ENCODE measurements around the gene LINGO1. TPM values are rescaled to one million over a fixed set of nuclear protein-coding genes. Genes with fewer than 3 reads are reported as not detected.

LINGO1 gene
- polyA plus RNA-seq, 3 donors = 1.1 to 1.5 (median 1.2) TPM

DNA sequence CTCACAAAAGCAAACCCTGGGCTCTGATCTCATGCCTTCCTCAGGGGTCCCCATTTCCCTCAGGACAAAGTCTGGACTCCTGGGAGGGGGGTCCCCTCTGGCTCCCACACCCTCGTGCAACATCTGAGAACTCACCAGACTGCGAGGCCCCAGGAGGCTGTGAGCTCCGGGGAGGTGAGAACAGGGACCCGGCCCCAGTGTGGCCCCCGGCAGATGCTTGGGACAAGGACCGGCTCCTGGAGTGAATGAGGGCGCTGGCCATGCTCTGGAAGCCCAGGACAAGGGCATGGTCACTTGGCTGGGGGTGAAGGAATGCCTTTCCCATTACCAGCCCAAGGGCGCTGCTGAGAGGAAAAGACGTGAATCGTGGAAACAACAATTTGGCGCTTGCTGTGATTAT, 48.0 kb downstream of the LINGO1 start:
- WGBS, 3 donors = 75 to 89% (median 82%) methylated on average over 11 of the region's 11 CpGs
- H3K27ac ChIP-seq (ENCODE audit: low read depth, low read length) = no peak overlapping the region

DNA sequence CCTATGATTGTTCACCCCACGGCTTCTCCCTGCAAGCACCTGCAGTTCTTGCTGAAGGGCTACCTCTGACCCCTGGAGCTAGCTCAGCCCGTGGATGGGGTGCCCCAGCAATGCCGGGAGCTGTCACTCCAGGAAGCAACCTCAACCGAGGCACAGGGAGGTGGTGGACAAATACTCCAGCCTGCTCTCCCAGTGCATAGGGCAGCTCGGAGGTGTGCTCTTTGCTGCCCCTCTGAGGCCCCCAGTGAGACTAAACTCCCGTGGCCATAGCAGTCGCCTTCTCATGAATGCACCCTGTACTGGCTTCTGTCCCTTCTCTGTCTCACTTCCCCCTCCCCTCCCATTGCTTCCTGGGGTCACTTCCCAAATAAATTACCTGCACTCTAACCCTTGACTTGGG, 48.5 kb downstream of the LINGO1 start:
- WGBS, 3 donors = 61% methylated on average over 7 of the region's 7 CpGs
- no peak overlapping the region for H3K27ac ChIP-seq (ENCODE audit: low read depth, low read length)

DNA sequence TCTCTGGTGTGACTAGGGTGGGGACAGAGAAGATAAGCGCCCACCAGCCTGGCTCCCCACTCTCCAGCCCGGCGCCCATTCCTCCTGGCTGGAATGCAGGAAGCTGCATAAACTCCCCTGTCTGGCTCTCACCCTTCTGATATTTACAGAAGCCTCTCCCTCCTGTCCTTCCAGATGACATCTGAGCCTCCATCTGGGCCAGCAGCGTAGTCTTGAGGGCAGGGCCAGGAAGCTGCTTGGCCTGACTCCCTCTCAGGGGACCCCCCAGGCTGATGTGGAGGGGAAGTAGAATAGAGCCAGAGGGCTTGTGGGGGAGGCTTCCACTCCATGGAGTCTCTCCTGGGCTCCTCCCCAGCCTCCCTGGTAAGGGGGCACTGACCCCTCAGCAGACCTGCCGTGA, 49.9 kb downstream of the LINGO1 start:
- whole genome bisulfite sequencing, 3 donors = 55 to 77% (median 73%) methylated on average over 4 to 5 of the region's 5 CpGs
- no peak overlapping the region for H3K27ac ChIP-seq (ENCODE audit: low read depth, low read length)

DNA sequence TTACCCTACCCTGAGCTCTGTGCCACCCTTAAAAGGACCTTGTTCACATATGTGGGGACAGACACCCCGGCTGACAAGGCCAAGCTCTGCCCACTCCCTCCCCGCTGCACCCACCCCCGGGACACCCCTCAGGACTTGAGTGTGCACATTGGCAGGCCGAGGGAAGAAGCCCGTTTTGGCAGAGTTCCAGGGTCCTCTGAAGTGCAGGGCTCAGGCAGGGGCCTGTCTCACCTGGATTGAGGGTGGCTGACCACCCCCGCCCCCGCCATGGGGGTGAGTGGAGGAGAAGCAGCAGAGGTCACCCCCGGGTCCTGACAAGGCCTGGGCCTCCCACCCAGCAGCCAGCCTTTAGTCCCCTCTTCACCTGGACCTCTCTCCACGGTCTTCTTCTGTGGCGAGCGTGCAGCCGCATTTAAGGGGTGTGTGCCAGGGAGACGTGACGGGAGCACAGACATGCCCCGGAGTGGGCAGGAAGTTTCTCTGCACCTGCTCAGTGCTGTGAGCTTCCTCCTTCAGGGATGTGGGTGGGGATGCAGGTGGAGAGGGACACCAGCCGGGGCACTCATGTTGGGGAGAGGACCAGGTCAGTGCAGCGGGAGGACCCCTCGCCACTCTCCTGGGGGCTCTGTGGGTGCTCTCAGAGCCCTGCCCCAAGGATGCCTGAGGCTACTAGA, 50.7 kb downstream of the LINGO1 start:
- H3K27ac ChIP-seq (ENCODE audit: low read depth, low read length) = no peak overlapping the region
- 72 to 82% (median 80%) methylated on average over 17 to 18 of the region's 18 CpGs for WGBS, 3 donors

DNA sequence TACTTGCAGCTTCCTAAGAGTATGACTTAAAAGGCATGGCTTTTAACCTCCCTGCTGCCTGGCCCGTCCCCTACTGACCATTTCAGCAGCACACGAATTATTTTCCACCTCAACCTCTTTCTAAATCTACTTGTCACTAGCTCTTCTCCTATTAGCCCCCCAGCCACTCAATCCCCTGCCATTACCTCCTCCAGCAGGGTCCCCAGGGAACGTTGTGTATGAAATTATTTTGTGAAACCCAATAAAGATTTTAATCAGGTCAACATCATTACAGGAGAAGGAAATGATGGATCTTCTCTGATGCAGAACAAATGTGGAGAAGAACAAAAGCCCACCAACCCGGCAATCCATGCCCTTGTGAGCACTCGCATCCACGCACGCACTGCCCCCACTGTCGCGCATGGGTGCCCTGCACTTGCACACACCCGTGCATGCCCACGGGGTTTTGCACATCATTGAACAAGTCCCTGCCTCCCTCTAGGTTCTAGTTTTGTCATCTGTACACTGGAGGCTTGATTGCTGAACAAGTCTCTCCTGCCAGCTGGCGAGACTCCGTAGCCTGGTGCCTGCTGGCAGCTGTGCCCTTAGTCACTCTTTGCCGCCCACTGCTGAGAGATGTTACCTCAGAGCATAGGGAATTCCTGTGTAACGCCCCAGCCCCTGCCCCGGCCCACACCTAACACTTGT, 51.6 kb downstream of the LINGO1 start:
- 73 to 80% (median 77%) methylated on average over 16 of the region's 16 CpGs for WGBS, 3 donors
- no peak overlapping the region for H3K27ac ChIP-seq (ENCODE audit: low read depth, low read length)

DNA sequence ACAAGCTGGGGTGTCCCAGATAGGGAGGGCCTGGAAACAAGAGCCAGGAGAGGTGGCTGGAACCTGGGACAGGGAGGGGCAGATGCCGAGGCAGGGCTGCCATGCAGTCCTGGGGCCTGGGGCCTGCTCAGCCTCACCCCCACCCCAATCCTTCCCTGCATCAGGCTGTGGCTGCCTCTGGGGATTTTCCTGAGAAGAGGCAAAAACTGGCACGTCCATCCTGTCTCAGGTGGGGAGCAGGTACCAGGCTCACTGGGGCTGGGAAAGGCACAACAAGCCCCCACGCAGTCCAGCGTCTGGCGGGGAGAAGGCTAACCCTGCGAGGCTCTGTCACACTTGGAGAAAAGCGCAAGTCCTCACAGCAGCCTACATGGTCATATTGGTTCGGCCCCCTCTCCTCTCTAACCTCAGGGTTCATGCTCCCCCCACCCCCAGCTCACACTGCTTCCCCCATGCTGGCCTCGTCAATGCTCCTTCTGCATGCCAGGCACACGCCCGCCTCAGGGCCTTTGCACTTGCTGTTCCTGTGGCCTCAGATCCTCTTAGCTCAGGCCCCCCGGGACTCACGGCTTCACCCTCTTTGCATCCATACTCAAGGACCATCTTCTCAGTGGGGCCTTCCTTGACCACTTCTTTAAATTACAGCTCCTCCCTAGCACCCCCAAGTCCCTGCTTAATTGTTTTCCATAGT, 53.1 kb downstream of the LINGO1 start:
- 90 to 95% (median 95%) methylated on average over 13 of the region's 13 CpGs for WGBS, 3 donors

DNA sequence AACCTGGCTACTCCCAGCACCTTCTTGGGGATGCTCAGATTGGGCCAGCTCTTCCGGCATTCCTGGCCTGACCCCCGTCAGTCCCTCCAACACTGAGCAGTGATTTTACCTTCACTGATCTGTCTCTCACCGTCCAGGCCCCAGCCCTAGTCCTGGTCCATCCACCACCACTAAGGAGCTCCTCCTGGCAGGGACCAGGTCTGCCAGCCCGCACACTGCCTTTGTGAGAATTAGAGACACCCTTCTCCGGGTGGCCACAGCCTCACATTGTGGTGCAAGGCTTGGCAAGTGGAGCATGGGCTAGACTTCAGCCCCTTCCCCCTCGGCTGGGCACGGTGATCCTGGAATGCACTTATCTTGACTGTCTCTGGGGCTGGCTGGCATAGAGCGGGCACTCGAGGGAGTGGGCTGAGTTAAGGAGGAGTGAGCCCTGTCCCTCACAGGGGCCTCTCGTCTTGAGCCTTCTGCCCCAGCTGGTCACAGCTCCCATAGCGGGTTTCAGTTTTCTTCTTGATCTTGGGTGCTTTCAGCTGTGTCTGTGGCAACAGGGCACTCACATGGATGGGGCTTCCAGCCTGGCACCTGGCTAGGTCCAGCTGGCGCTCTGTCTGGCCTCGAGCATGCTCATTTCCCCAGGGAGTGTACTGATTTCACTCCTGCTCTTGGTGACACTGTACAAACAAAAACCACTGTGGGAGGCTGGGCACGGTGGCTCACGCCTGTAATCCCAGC, 53.9 kb downstream of the LINGO1 start:
- H3K27ac ChIP-seq (ENCODE audit: low read depth, low read length) = no peak overlapping the region
- 82 to 88% (median 85%) methylated on average over 15 of the region's 15 CpGs for WGBS, 3 donors

More for the DNA sequence above, 53.1 kb downstream of the LINGO1 start:
- H3K27ac ChIP-seq (ENCODE audit: low read depth, low read length) = no peak overlapping the region

DNA sequence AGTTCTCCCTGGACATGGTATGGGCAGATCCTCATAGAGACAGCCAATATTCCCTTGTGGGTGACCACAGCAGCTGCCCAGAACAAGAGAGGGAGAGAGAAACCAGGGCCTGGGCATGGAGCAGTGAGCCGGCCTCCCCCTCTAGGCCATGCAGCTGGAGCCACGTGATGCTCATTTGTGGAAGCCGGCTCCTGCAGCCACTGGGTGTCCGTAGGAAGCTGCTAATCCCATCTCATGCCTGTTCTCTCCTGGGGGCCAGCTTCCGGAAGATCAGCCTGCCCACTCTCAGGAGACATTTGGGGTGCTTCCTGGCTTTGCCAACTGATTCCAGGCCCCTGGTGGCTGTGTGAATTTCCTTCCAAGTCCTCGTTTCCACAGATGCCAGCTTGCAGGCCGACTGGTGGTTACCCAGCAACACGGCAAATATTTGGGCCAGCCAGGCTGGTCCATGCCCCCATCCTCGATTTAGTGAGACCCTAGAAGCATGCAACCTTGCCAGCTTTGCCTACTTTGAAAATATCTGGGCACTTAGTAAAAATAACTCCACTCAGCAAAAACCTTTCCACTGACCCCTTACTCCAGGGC, 55.3 kb downstream of the LINGO1 start:
- no peak overlapping the region for H3K27ac ChIP-seq (ENCODE audit: low read depth, low read length)
- WGBS, 3 donors = 62 to 69% (median 69%) methylated on average over 9 of the region's 9 CpGs

DNA sequence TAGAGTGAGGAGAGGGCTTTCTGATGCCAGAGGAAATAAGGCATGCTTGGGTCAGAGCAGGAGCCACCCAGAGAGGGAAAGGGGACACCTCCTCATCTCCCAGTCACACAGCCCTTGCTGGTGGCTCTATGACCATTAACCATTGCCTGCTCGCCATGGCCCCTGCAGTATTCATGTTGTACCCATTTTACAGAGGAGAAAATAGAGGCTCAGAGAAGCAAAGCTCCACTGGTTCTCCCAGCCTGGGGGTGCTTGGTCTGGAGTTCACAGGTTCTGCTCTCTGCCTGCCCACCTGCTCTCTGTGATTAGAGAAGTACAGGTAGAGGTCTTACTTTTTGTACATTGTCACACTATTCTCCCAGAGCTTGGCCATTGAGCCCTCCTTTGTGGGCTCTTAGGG, 56.2 kb downstream of the LINGO1 start:
- 90 to 92% (median 90%) methylated on average over 1 of the region's 1 CpG for WGBS, 3 donors
- H3K27ac ChIP-seq (ENCODE audit: low read depth, low read length) = no peak overlapping the region

DNA sequence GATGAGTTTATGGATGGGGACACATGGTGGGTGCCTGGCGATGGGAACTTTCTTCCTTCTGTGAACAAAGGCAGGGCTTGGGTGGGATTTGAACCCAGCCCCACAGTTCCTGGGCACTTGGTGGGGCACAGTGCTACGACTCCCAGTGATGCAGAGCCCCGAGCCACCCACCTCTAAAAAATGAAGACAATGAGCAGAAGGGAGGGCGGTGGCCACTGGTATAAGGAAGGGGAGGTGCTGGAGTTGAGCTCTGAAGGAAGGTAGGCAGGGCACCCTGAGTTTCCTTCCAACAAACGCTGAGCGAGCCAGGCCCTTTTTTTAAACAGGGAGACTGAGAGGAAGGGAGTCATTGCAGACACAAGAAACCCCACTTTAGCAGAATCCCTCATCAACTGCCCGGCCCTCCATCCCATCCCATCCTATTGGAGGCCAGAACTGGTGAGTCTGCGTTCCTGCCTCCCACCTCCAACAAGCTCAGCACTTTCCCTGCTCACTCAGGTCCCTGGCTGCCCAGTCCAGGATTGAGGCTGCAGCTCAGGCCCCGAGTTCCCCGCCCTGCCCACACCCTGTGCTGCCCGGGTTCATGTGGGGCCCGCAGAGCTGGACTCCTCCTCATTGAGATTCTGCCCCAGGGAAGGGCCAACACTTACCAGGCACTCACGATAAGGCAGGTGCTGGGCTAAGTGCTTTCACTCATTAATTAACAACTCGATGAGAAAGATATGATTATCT, 57.3 kb downstream of the LINGO1 start:
- WGBS, 3 donors = 74 to 79% (median 79%) methylated on average over 14 of the region's 14 CpGs
- no peak overlapping the region for H3K27ac ChIP-seq (ENCODE audit: low read depth, low read length)

DNA sequence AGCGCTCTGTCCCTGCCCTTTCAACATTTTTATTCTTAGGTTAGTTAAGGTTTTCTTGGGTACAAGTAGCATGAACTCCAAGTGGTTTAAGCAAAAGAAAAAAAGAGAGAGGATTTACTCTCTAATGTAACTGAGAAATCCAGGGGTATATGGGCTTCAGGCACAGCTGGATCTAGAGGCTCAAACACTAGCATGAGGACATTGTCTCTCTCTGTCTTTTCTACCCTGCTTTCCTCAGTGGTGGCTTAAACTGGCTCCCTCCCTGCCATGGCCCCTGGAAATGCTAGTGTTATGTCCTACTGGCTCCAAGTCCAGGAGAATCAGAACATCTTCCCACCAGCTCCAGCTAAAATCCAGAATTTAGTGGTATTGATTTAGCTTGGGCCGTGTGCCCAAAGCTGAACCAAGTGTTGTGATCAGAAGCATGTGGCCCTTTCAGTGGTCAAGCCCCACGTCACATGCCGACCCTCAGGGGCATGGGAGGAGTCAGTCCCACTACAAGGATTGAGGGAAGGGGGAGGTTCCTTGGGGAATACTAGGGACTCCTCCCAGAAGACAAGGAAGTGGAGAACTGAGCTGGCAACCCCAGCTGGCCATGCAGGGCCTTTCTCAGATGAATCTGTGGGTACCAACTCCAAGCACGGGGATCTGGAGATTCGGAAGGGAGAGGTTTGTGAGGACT, 58.0 kb downstream of the LINGO1 start:
- WGBS, 3 donors = 75 to 92% (median 90%) methylated on average over 6 of the region's 6 CpGs

DNA sequence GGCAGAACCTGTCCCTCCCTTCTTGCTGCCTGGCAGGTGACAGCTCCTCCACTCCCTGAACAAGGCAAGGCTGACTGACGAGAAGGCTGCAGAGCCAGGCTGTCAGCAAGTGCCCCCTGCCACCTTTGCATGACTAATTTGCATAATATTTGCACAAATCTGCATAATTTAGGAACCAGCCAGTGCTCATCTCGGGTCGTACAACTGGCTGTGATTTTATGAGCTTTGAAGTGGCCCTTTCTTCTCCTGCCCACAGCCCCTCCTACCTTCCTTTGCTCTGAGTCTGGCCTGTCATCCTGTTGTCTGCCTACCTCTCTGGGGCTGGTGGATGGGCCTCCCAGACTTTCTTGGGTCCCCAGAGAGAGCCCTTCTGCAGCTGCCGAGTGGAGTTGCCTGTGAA, 58.9 kb downstream of the LINGO1 start:
- 83 to 89% (median 85%) methylated on average over 4 of the region's 4 CpGs for WGBS, 3 donors

More for the DNA sequence above, 58.0 kb downstream of the LINGO1 start:
- H3K27ac ChIP-seq (ENCODE audit: low read depth, low read length) = no peak overlapping the region

DNA sequence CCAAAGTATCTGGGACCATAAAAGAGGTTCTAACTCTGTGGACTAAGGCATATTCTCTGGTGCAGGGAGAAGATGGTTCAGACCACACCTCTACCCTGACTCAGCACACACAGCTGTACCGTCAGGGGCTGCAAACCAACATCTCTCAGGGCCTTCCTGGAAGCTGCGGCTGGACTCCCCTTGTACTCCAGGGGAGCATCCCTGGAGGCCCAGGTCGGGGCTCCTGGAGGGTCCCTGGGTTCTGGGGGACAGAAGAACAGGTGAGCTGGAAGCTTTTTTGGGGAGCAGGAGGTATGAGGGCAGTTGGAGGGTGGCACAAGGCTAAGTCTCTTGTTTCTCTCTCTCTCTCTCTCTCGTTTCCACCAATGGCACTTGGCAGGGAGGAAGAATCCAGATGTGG, 60.5 kb downstream of the LINGO1 start:
- WGBS, 3 donors = 80 to 87% (median 84%) methylated on average over 3 to 4 of the region's 4 CpGs
- H3K27ac ChIP-seq (ENCODE audit: low read depth, low read length) = no peak overlapping the region

More for the DNA sequence above, 58.9 kb downstream of the LINGO1 start:
- H3K27ac ChIP-seq (ENCODE audit: low read depth, low read length) = no peak overlapping the region

DNA sequence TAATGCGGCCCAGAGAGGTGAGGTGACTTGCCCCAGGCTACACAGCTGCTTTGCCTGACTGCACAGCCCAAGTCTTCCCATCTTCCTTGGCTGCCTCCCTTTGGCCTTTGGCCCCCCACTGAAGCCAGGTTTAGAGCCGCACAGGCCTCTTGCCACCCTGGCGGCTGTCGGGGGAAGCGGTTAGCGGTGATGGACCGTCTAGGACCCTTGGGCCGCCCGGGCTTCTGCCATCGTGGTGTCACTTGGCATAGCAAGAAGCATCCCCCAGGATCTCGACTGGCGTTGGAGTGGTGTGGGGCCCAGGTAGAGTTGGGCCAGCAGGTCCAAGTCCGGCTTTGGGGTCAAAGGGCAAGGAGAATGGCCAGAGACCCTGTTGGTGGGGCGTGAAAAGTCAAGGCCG, 61.0 kb downstream of the LINGO1 start:
- WGBS, 3 donors = 85 to 95% (median 92%) methylated on average over 15 of the region's 15 CpGs

DNA sequence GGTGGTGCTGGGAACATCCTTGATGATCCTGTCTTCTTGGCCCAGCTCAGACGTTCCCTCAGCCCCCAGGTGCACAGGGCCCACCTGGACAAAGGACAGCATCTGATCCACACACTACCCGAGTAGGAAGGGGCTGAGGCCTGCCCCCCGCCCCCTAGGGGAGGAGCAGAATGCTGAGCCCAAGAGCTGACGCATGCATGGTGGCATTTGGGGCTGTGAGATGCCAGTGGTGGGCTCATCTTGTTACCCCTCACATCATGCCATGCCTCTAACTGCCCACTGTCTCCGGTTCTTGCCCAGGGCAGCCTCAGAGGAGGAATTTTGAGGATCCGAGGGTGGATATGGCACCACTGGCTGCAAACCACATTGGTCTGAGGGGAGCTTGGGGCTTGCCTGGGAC, 61.5 kb downstream of the LINGO1 start:
- H3K27ac ChIP-seq (ENCODE audit: low read depth, low read length) = no peak overlapping the region
- 82 to 93% (median 92%) methylated on average over 6 of the region's 6 CpGs for WGBS, 3 donors

More for the DNA sequence above, 61.0 kb downstream of the LINGO1 start:
- H3K27ac ChIP-seq (ENCODE audit: low read depth, low read length) = no peak overlapping the region

DNA sequence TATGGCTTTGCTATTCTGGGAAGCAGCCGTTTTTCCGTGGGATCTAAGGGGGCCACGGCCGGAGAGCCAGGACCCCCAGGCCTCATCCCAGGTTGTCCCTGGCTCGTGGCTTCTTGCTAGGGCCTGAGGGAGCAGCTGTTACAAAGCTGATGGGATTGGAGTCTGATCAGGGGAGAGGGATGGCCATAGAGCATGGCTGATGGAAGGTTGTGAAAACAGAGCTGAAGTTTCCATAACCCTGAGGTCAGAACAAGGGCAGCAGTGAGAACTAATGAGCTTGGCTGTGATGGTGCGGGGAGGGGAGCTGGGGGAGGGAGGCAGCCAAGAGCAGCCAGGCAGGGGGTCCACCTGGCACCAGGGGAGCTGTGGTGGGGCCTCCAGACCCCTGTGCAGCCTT, 63.0 kb downstream of the LINGO1 start:
- no peak overlapping the region for H3K27ac ChIP-seq (ENCODE audit: low read depth, low read length)

DNA sequence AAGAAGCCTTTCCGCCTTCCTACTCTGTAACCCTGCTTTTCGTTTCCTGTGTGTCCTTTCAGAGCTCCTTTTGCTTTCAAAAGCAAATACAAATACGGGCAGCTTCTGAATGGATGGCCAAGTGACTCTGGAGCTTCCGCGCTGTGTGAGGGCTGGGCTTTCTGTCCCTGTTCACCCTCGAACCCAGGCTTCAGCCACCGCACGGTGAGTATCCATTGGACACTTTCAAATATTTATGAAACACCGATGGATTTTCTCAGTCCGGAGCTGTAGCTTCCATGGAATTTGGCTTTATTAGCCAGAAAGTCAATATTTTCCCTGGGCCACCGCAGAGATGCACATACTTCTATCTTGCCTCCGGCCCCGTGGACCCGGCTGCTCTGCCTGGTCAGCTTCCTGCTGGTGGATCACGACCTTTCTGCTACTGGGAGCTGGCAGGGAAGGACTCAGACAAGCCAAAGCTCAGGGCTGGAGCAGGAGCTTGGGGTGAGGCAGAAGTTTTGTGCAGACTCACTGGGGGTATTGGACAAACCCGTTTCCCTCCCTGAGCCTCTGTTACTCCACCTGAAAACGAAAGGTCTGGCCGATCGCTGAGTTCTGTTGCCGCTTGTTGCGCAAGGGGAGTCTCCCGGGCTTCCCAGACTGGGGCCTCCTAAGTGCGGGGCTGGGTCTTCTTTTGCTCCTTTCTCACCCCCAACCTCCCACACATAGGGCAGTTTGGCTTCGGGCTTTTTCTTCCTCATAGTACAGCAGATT, 63.6 kb downstream of the LINGO1 start:
- no peak overlapping the region for H3K27ac ChIP-seq (ENCODE audit: low read depth, low read length)
- 41 to 50% (median 43%) methylated on average over 24 of the region's 24 CpGs for WGBS, 3 donors

More for the DNA sequence above, 63.0 kb downstream of the LINGO1 start:
- WGBS, 3 donors = 20 to 37% (median 25%) methylated on average over 6 of the region's 6 CpGs

Measured in adipose tissue (tissue), 3 donors.